ENCODE results near the gene ARID3B. TPM values are rescaled to one million over a fixed set of nuclear protein-coding genes. Genes with fewer than 3 reads are reported as not detected.

Gene ARID3B
- total and polyA plus RNA-seq, 2 of the 4 experiments (the other 2 are of a cell fraction): 2.5 to 5.0 TPM

DNA sequence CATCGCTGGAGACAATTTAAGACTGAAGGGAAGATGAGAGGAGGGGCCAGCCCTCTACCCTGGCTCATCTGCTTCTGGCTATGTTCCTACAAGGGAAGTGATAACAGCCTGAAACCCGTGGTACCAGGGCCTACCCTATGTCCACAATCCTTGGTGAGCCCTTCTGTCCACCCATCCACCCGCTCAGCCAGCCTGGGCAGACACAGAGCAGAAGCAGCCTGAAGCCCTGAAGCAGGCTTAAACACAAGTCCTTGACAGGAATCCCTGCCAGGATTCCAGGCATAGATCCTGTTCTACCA lies 90.0 kb downstream of the ARID3B start:
- H3K27me3 ChIP-seq (ENCODE audit: control insufficient read depth, insufficient read depth, low read length): no peaks in the 10 kb centered on the region
- WGBS, 2 experiments (ENCODE audit: extremely low coverage in 2 of 2, insufficient read length in 1 of 2): no CpG with 5 or more reads among the region's 3 CpGs
- TF ChIP-seq MXI1 (IDR thresholded peaks at IDR 0.05; ENCODE audit: borderline replicate concordance, low read depth, low read length): no peak
- no peak for TF ChIP-seq BHLHE40 (IDR thresholded peaks at IDR 0.05; ENCODE audit: low read depth, low read length)
- TF ChIP-seq CHD1 (IDR thresholded peaks at IDR 0.05; ENCODE audit: low read depth, low read length): no peak
- TF ChIP-seq NFE2L2 (IDR thresholded peaks at IDR 0.05; ENCODE audit: low read depth, low read length): no peak
- TF ChIP-seq RCOR1 (IDR thresholded peaks at IDR 0.05; ENCODE audit: insufficient replicate concordance, low read length): no peak
- TF ChIP-seq POLR2A (IDR thresholded peaks at IDR 0.05; ENCODE audit: low read depth, low read length): no peak
- TF ChIP-seq MAFK (IDR thresholded peaks at IDR 0.05; ENCODE audit: low read depth, low read length): no peak
- TF ChIP-seq MAZ (IDR thresholded peaks at IDR 0.05; ENCODE audit: borderline replicate concordance, low read depth, low read length): no peak
- no peak for TF ChIP-seq RFX5 (IDR thresholded peaks at IDR 0.05; ENCODE audit: low read depth, low read length)
- no peak for TF ChIP-seq SMC3 (IDR thresholded peaks at IDR 0.05; ENCODE audit: low read depth, low read length)

More for the DNA sequence above, 90.0 kb downstream of the ARID3B start:
- Histone ChIP-seq H2BK15ac (ENCODE audit: low read depth, low read length) (no peak overlapping the region), H3K18ac (ENCODE audit: low read depth, low read length) (no peak overlapping the region), H3K4me2 (ENCODE audit: low read depth, low read length) (no peak overlapping the region), H4K5ac (ENCODE audit: low read depth, low read length) (no peak overlapping the region), H2AFZ (replicated peaks; ENCODE audit: low read length, poor library complexity) (no peak overlapping the region), H3K4me1 (ENCODE audit: control insufficient read depth, insufficient read depth, low read length) (no peaks in the 10 kb centered on the region), H2AK9ac (replicated peaks; ENCODE audit: low read depth, low read length, poor library complexity) (no peak overlapping the region), H3K9ac (ENCODE audit: low read depth, low read length) (no peak overlapping the region), H3K79me1 (ENCODE audit: low read depth in 1 of 2, low read length in 2 of 2) (peaks cover 0 to 20% of the 10 kb centered on the region in 2 experiments; a peak in 3 of 4 replicates), H3K4ac (ENCODE audit: low read depth, low read length) (no peak overlapping the region), H3K36me3 (ENCODE audit: control insufficient read depth, insufficient read depth, low read length) (peaks cover 78% of the 10 kb centered on the region), H4K91ac (ENCODE audit: insufficient read depth, low read depth, low read length) (no peak overlapping the region), H3K9me3 (ENCODE audit: control insufficient read depth, insufficient read depth, low read length) (no peaks in the 10 kb centered on the region), H3K9me1 (ENCODE audit: insufficient read depth, low read length) (no peaks in the 10 kb centered on the region), H3K27ac (ENCODE audit: insufficient read depth, low read length) (no peak overlapping the region), H2BK5ac (ENCODE audit: low read depth, low read length, poor library complexity, severe bottlenecking) (no peak overlapping the region), H2BK120ac (ENCODE audit: low read depth, low read length) (no peak overlapping the region), H2AK5ac (ENCODE audit: low read depth, low read length) (no peak overlapping the region), H3K56ac (ENCODE audit: extremely low read depth, insufficient read depth, low read length) (no peak overlapping the region), H4K20me1 (ENCODE audit: insufficient read depth, low read length) (peaks cover 51% of the 10 kb centered on the region), H2BK20ac (ENCODE audit: low read depth, low read length) (no peak overlapping the region), H3K23ac (ENCODE audit: low read depth, low read length) (no peak overlapping the region), H3K4me3 (ENCODE audit: insufficient read depth, low read depth, low read length) (no peak overlapping the region), H3K14ac (replicated peaks; ENCODE audit: low read depth, low read length) (no peak overlapping the region), H4K8ac (ENCODE audit: low read depth in 2 of 2, low read length in 2 of 2) (no peak overlapping the region)
- dilution Hi-C loops (cut with HindIII; ENCODE audit: low sequenced_read_pairs, unreplicated experiment): no loop called here
- in situ Hi-C loops (cut with MboI; ENCODE audit: low sequenced_read_pairs): no loop called here
- ATAC-seq (ENCODE audit: low read depth) (no peak), DNase-seq (no peak)
- intact Hi-C loops (cut with micrococcal nuclease): no loop called here
- POLR2A ChIA-PET (ENCODE audit: unreplicated experiment): no interaction called here
- BruUV-seq (replicated peaks): no TSS peak
- CTCF ChIA-PET: interaction anchor here (0.8 to 1.5 kb wide), 2 partner anchors 10 to 138 kb away, joined by 3 read pairs; no protein-coding TSS in a partner anchor

Data from IMR-90 (cell line).